ENCODE data around the gene EXOC2.

The EXOC2 gene

GRCh38 chr6:467671-468082, 225.3 kb downstream of the EXOC2 start:
- H3K4me1 ChIP-seq (ENCODE audit: insufficient read depth, poor library complexity, severe bottlenecking): no peaks in the 10 kb centered on the region
- H3K36me3 ChIP-seq (ENCODE audit: low read depth): no peaks in the 10 kb centered on the region
- no peak overlapping the region for H3K27ac ChIP-seq (ENCODE audit: poor library complexity, severe bottlenecking)
- H3K4me3 ChIP-seq (ENCODE audit: severe bottlenecking): no peak overlapping the region
- no peaks in the 10 kb centered on the region for H3K9me3 ChIP-seq (ENCODE audit: severe bottlenecking)
- peaks cover 7% of the 10 kb centered on the region for H3K27me3 ChIP-seq (ENCODE audit: insufficient read depth, poor library complexity, severe bottlenecking)
- ATAC-seq (ENCODE audit: low read depth): no peak
- DNase-seq (ENCODE audit: low spot score): no peak
- no peak for TF ChIP-seq CTCF (IDR thresholded peaks at IDR 0.05; ENCODE audit: poor library complexity, severe bottlenecking)

GRCh38 chr6:467111-467510, 225.8 kb downstream of the EXOC2 start:
- Histone ChIP-seq H3K4me3 (ENCODE audit: severe bottlenecking) (no peak overlapping the region), H3K27ac (ENCODE audit: poor library complexity, severe bottlenecking) (no peak overlapping the region), H3K9me3 (ENCODE audit: severe bottlenecking) (no peaks in the 10 kb centered on the region), H3K4me1 (ENCODE audit: insufficient read depth, poor library complexity, severe bottlenecking) (no peaks in the 10 kb centered on the region), H3K36me3 (ENCODE audit: low read depth) (no peaks in the 10 kb centered on the region), H3K27me3 (ENCODE audit: insufficient read depth, poor library complexity, severe bottlenecking) (peaks cover 11% of the 10 kb centered on the region)
- DNase-seq (ENCODE audit: low spot score) (no peak), ATAC-seq (ENCODE audit: low read depth) (no peak)
- TF ChIP-seq CTCF (IDR thresholded peaks at IDR 0.05; ENCODE audit: poor library complexity, severe bottlenecking): no peak

GRCh38 chr6:466564-466963, 226.4 kb downstream of the EXOC2 start:
- no peak for TF ChIP-seq CTCF (IDR thresholded peaks at IDR 0.05; ENCODE audit: poor library complexity, severe bottlenecking)
- H3K36me3 ChIP-seq (ENCODE audit: low read depth): no peaks in the 10 kb centered on the region
- DNase-seq (ENCODE audit: low spot score): no peak
- no peaks in the 10 kb centered on the region for H3K4me1 ChIP-seq (ENCODE audit: insufficient read depth, poor library complexity, severe bottlenecking)
- peaks cover 17% of the 10 kb centered on the region for H3K27me3 ChIP-seq (ENCODE audit: insufficient read depth, poor library complexity, severe bottlenecking)
- H3K9me3 ChIP-seq (ENCODE audit: severe bottlenecking): no peaks in the 10 kb centered on the region
- no peak overlapping the region for H3K27ac ChIP-seq (ENCODE audit: poor library complexity, severe bottlenecking)
- H3K4me3 ChIP-seq (ENCODE audit: severe bottlenecking): no peak overlapping the region
- ATAC-seq (ENCODE audit: low read depth): no peak

GRCh38 chr6:465531-466348, 227.2 kb downstream of the EXOC2 start:
- H3K27ac ChIP-seq (ENCODE audit: poor library complexity, severe bottlenecking): no peak overlapping the region
- H3K4me3 ChIP-seq (ENCODE audit: severe bottlenecking): no peak overlapping the region
- DNase-seq (ENCODE audit: low spot score) (no peak), ATAC-seq (ENCODE audit: low read depth) (no peak)
- no peaks in the 10 kb centered on the region for H3K4me1 ChIP-seq (ENCODE audit: insufficient read depth, poor library complexity, severe bottlenecking)
- no peaks in the 10 kb centered on the region for H3K9me3 ChIP-seq (ENCODE audit: severe bottlenecking)
- no peak for TF ChIP-seq CTCF (IDR thresholded peaks at IDR 0.05; ENCODE audit: poor library complexity, severe bottlenecking)
- peaks cover 25% of the 10 kb centered on the region for H3K27me3 ChIP-seq (ENCODE audit: insufficient read depth, poor library complexity, severe bottlenecking)
- no peaks in the 10 kb centered on the region for H3K36me3 ChIP-seq (ENCODE audit: low read depth)

- Histone ChIP-seq H3K27me3 (ENCODE audit: insufficient read depth, poor library complexity, severe bottlenecking) (peaks cover 34% of the 10 kb centered on the region), H3K9me3 (ENCODE audit: severe bottlenecking) (no peaks in the 10 kb centered on the region), H3K36me3 (ENCODE audit: low read depth) (no peaks in the 10 kb centered on the region), H3K4me1 (ENCODE audit: insufficient read depth, poor library complexity, severe bottlenecking) (no peaks in the 10 kb centered on the region), H3K4me3 (ENCODE audit: severe bottlenecking) (no peak overlapping the region), H3K27ac (ENCODE audit: poor library complexity, severe bottlenecking) (no peak overlapping the region)
- no peak for TF ChIP-seq CTCF (IDR thresholded peaks at IDR 0.05; ENCODE audit: poor library complexity, severe bottlenecking)
- ATAC-seq (ENCODE audit: low read depth) (no peak), DNase-seq (ENCODE audit: low spot score) (no peak)
Observed at GRCh38 chr6:456887-457286, 236.1 kb downstream of the EXOC2 start.

Measured in RWPE2 (cell line).